Right renal cortex interstitium (tissue), 3 donors: ENCODE measurements around the gene ENTPD5. TPM values are rescaled to one million over a fixed set of nuclear protein-coding genes. Genes with fewer than 3 reads are reported as not detected.
A peak's percentile ranks its signal among the peaks of the same experiment; 100 is the strongest.

ENCODE experiments used
- DNase-seq, 3 donors: peaks; one replicate each; pipeline ENCODE4 v3.0.0-alpha.2; 2013; ENCODE audit warnings: low read depth in 3 of 3, low spot score in 2 of 3
- polyA plus RNA-seq, 3 donors: library from polyadenylated mRNA; unstranded; fragments of 120-200 nt; gene quantifications; one replicate each; pipeline ENCODE4 v1.2.1, GENCODE V29; 2013; ENCODE audit not compliant: insufficient read length in 3 of 3

Gene ENTPD5, protein sequence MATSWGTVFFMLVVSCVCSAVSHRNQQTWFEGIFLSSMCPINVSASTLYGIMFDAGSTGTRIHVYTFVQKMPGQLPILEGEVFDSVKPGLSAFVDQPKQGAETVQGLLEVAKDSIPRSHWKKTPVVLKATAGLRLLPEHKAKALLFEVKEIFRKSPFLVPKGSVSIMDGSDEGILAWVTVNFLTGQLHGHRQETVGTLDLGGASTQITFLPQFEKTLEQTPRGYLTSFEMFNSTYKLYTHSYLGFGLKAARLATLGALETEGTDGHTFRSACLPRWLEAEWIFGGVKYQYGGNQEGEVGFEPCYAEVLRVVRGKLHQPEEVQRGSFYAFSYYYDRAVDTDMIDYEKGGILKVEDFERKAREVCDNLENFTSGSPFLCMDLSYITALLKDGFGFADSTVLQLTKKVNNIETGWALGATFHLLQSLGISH
- 10 to 100 TPM; 48.2 to 56.0 (median 50.9) TPM for polyA plus RNA-seq

DNA sequence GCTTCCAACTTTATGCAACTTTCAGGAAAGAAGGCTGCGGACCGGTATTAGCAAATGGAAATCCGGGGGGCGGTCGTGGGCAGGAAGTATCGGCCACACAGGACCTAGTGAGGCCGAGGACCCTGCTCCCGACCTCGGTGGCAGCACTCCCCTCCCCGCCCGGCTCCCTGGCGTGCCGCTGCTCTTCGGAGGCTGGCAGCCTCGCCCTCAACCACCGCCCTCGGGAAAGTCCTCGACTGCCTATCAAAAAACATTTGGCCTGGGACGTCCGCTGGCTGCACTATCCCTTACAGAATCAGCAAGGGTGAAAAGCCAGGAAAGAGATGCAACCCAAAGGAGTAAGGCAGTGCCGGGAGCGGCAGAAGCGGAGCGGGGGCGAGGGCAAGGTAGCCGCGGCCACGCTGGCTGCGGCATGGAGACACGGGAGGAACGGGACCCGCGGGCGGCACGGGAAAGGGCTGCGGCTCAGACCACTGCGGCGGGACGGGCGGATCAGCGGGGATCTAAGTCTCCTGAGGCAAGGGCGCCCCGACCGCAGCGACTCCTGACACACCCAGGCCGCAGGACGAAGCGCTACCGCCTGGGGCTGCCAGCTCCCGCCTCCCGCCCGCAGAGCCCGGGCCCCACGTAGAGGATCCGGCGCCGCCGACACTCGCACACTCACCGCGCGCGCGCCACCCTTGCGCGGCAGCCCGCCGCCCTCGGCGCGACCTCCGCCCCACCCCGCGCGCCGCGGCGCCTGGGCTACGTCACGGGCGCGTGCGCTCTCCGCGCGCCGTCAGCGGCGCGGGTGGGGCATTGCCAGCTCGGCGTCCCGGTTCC lies at the start of gene ENTPD5, which contains the start of gene BBOF1:
Gene ENTPD5 (minus strand): TSS at position 703 of the 822 bp plus-strand sequence. CDS start 31,186 bp downstream, outside the sequence.
Gene BBOF1 (plus strand): TSS at position 764 of the 822 bp plus-strand sequence. CDS start 130 bp downstream, outside the sequence.
- peak in 2 of 3 donors; percentile 76 to 81 for DNase-seq

DNA sequence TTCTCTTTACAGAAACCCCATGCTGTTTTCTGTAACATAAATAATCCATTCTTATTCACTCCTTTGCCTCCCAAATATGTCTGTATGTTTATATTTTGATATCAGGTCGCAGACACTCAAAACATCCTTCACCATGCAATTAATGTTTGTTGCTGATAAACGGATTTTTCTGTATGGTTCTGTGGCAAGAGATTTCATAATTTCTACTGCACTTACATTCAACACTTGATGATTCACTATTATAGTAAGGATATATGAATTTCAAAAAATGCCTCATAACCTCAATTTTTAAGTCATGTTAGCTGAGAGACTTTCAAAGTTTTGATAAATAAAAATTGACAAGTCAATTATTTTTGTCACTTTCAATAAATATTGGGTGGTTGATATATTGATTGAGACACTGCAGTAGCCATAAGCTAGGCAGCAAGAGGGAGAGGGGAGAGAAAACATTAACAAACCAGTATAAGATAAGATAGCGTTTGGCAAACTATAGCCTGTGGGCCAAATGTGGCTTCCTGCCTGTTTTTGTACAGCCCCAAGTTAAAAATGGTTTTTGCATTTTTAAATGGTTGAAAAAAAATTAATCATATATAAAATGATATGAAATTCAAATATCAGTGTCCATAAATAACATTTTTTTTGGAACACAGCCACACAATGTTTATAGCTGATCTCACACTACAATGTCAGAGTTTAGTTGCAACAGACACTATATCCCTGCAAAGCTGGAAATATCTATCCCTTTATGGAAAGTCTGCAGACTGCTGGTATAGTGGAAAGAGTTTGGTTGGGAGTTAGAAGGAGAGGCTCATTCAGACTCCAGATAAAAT lies 46.9 kb upstream of the ENTPD5 start:
- DNase-seq = no peak

DNA sequence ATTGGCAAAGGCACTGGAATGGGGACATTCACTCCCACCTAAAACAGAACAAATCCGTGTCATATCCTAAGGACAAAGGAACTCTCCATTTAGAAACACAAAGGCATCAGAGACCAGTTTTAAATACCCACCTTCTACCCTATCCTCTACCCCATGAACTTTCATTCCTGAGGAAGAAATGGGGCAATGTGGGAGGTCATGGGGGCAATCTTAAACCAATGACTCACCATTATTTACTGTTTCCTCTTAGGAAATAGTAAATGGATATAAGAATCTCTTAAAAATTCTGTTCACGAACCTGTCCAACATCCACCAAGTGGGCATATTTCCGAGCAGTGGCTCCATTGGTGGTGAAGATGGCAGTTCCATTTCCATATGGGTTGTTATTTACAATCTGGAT lies 45.8 kb upstream of the ENTPD5 start:
- no peak for DNase-seq

DNA sequence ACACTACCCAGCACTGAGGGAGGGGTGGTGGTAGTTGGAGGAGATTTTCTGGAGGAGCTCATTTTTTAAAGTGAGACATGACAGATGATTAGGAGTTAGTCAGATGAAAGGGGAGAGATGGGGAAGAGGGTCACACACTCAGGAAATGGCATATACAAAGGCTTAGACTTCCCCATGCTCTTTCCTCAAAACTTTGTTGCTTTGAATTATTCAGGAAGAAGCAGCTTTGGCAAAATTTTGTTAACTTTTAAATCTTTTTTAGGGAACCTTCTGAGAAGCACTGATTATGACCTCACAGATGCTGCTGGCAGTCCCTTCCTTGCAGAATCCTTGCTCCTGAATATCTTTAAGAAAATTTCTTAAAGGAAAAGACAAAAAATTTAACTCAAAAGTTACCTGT lies 45.3 kb upstream of the ENTPD5 start:
- DNase-seq = no peak

DNA sequence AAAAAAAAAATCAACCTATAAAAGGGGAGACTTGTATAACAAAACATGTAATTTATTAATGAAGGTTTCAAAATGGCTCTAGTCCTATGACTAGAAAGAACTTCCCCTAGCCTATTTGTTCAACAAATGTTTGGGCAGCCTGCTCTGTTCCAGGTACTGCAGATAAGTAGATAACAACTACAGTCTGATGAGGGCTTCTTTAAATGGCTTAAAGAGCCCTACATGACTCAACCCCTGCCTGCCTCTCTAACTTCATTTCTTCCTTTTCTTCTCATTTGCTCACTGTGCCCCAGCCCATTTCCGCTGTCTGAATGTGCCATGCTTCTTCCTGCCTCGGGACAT lies 43.7 kb upstream of the ENTPD5 start:
- DNase-seq = no peak

DNA sequence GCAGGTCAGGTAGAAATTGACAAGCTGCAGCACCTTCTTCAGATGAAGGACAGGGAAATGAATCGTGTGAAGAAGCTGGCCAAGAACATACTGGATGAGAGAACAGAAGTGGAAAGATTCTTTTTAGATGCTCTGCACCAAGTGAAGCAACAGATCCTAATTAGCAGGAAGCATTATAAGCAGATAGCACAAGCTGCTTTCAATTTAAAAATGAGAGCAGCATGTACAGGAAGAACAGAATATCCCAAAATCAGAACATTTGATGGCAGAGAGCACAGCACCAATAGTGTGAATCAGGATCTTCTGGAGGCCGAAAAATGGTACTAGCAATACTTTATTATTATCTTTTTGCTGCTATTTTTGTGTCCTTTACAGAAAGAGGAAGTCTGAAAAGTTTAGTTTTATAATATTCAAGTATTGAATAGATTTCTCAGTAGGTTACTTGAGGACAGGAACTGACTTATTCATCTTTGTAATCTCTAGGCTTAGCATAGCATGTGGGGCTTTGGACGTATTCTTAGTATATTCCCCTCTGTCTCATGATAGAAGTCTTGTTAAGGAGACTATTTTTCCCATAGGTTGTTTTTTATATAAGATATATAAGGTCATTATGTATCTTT lies 30.9 kb upstream of the ENTPD5 start:
- no peak for DNase-seq

DNA sequence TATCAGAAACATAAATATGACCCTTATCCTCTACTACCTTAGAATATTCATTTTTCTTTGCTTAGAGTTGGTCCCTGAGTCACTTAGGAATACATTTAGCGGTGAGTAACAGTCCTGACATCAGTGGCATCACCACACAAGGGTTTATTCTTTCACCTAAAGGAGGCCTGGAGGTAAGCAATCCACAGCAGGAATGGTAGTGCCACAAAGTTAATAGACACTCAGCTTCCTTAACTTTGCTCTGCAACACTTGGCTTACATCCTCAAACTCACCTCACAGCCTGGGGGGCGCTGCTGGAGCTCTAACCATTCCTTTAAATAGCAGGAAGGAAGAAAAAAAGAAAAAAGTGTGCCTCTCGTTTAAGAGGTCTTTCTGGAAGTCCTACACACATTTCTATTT lies 29.2 kb upstream of the ENTPD5 start:
- no peak for DNase-seq

DNA sequence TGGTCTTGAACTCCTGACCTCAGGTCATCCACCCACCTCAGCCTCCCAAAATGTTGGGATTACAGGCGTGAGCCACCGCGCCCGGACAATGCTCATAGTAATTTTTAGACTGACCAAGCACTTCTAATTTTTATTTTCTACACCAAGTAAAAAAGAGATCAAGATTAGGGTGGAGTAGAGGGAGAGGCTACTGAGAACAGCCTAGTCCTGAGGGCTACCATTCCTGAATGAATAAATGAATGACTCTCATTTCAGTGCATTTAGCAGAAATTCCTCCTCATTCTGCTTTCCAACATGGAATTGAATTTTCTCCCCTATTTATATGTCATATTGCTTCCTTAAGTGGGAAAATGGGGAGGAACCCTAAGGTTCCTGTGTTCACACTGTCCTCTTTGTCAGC lies 26.4 kb upstream of the ENTPD5 start:
- no peak for DNase-seq

DNA sequence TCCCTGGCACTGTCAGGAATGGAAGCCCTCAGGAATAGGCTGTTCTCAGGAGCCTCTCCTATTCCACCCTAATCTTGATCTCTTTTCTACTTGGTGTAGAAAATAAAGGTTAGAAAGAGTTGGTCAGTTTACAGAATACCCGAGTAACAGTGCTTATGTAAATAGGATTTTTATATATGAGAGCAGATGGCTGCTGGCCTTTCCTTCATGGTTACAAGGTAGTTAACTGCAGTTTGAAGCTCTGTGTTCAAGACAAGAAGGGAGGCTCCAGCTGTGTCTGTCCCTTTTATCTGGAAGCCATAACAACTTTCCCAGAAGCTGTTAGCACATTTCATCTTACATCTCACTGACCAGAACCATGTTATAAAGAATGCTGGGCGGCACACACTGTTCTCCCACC lies 23.2 kb upstream of the ENTPD5 start:
- no peak for DNase-seq

DNA sequence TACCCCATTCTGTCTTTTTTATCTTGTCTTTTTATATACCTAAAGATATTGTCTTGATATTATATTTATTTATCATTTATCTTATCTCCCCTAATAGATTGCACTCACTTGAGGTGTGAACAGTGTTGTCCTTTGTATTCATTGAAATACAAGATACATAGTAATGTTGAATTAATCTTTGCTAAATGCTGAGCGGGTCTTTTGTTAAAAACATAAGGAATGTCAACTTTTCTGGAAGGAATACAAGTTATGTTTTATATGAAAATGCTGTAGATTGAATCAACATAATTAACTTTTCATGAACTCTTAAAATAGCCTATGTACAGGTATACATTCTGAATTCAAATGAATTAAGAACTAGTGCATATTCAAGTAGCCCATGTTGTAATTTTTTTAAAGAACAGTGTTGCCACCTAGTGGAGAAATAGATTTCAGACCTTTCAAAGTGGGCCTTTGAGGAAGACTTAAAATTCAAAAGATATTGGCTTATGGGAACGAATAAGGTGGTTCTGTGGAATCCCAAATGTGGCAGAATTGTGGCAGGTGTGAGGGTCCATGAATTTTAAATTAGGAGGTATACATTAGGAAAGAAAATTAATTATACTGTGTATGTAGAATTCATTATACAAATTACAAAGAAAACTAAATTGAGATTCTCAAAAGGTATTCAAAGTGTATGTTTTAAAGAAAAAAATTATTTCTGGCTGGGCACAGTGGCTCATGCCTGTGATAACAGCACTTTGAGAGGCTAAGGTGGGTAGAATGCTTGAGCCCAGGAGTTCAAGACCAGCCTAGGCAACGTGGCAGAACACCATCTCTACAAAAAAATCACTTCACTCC lies 19.2 kb upstream of the ENTPD5 start:
- DNase-seq = peak; percentile 19 to 44 (median 40)

DNA sequence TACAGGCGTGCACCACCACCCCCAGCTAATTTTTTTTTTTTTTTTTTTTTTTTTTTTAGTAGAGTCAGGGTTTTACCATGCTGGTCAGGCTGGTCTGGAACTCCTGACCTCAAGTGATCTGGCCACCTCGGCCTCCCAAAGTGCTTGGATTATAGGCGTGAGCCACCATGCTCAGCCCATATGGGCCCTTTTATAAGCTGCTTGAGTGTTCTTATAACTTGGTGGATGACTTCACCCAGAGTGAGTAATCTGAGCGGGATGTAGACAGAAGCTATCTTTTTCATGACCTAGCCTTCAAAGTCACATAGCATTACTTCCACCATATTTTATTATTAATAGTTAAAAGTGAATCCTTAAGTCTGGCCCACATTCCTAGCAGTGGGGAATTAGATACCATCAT lies 16.5 kb upstream of the ENTPD5 start:
- DNase-seq = no peak

DNA sequence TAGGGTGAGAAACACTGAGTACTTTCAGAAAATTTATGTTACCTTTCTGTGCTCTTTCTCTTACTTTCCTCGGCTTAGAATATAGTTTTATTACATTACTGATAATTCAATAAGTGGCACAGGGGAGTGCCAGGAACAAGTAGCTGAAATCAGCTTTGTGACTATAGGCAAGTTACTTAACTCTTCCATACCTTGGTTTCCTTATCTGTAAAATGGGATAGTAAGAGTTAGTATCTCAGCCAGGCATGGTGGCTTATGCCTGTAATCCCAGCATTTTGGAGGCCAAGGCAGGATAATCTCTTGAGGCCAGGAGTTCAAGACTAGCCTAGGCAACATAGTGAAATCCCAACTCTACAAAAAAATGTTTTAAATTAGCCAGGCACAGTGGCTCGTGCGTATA lies 15.5 kb upstream of the ENTPD5 start:
- no peak for DNase-seq

DNA sequence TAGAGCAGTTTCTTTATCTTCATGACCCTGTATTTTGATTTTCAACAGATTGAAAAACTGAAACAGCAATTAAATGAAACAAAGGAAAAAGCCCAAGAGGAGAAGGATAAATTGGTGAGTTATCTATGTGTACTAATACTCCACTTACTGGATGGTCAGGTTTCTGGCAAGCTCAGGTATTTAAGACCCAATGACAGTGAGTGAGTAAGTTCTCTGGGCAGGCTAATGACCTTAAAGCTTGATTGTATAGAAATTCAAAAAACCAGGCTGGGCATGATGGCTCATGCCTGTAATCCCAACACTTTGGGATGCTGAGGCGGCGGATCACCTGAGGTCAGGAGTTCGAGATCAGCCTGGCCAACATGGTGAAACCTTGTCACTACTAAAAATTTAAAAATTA lies 10.0 kb upstream of the ENTPD5 start:
- DNase-seq = no peak

DNA sequence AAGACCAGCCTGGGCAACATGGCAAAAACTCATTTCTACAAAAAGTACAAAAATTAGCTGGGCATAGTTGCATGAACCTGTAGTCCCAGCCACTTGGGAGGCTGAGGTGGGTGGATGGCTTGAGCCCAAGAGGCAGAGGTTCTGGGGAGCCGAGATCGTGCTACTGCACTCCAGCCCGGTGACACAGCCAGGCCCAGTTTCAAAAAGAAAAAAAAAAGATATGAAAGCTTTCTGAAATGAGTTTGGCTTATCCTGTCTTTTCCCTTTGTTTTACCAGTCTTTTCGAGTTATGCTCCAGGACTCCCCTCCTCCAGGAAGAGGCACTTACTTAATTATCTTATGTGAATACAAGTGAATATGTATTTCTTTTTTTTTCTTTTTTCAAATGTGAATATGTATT lies 3.3 kb upstream of the ENTPD5 start:
- DNase-seq = no peak

DNA sequence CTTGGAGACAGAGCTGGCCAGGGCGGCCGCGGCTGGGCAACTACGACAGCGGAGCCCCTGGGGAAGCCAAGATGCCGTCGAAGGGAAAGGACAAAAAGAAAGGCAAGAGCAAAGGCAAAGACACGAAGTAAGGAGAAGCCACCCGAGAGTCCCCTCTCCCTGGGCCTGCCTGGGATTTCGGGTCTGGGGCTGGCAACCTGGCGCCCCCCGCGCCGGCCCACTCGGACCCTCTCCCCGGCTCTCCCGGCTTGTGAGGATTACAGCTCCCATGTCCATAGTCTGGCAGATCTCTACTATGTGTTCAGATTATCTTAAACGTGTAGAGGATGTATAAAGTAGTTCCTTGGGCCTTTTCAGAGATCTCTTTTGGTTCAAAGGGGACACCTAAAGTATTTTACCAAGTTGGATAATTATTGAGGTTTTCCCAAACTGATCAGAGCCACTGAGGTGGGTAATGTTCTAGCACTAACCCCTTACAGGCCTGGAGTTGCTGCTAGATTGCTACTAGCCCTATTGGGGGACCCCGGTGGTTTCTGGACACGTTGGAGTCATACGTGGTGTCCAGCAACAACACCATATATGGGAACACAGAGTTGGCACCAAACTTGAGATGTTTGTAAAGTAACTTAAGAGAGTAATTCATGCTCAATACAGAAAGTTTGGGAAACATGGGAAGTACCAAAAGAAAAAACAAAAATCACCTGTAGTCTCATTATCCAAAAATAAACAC lies 485 bp upstream of the ENTPD5 start:
- no peak for DNase-seq

DNA sequence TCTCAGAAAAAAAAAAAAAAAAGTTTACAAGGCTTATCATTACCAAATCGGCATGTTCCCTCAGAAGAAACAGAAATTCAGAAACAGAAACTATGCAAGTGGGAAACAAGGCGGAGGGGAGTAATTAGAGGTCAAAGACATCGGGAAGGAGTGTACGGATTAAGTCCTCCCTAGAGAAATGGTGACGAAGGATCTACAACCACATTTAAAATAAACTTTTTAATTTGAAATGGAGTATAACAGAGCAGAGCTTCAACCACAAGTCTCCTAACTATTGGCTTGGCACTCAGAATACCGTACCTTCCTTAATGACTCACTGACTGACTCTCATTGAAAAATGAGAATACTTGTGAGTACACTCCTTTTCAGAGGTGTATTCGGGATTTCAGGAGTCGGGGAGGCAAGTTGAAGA lies 908 bp downstream of the ENTPD5 start:
- no peak for DNase-seq

DNA sequence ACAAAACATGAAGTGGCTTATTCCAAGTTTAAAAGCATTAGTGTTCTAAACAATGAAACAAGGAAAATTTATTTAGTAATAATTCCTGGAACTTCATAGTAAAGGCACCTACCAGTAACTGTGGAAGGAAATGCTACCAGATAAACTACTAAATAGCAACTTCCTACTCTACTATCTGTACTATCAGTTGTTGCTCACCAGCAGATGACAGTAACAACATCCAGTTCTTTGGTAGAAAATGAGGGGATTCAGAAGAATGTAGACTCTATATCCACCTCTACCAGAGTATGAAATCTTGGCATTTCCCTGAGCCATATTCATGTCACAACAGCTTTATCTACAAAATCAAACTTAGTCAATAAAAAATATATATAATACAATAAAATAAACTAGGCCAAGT lies 3.1 kb downstream of the ENTPD5 start:
- DNase-seq = no peak

DNA sequence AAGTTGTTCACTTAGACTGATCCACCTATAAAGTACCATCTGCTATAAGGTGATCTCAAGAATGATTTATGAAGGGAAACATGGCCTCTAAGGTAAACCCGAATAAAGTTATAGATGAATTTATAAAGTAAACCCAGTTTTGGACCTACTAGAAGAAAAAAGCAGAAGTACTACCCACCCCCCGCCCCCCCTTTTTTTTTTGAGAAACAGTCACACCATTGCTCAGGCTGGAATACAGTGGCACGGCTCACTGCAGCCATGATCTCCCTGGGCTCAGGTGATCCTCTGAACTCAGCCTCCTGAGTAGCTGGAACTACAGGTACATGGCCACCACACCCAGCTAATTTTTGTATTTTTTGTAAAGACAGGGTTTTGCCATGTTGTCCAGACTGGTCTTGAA lies 3.9 kb downstream of the ENTPD5 start:
- DNase-seq = no peak

DNA sequence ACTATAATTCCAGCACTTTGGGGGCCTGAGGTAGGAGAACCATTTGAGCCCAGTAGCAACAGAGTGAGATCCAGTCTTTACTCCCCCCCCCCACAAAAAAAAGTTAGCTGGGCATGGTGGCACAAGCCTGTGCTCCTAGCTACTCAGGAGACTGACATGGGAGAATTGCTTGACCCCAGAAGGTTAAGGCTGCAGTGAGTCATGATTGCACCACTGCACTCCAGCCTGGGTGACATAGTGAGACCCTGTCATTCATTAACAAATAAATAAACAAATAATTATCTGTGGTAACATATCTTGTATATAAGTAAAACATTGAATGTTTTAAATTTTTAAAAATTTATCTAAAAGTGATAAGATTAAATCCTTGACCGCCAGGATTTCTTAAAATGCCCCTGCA lies 4.8 kb downstream of the ENTPD5 start:
- DNase-seq = no peak
